Naive thymus-derived CD4-positive, alpha-beta T cell (primary cell): Measurements from ENCODE around the gene FCHO2. TPM values are rescaled to one million over a fixed set of nuclear protein-coding genes. Genes with fewer than 3 reads are reported as not detected.
A peak's percentile ranks its signal among the peaks of the same experiment; 100 is the strongest.

Experiments used
- ATAC-seq: fragments of 150-1000 bp; cut with Tn5 transposase; 2 replicates; pipeline ENCODE4 v1.10.0; 2021; ENCODE audit warnings: mild to moderate bottlenecking, moderate library complexity
- CTCF ChIA-PET: fragments of 350-600 bp; sonication (Branson Sonifier 250); formaldehyde crosslinking; loops from one replicate; lab custom pipeline; 2021; ENCODE audit warnings: antibody characterized with exemption; lab: Charles Lee
- POLR2A ChIA-PET: fragments of 350-600 bp; sonication (Branson Sonifier 250); formaldehyde crosslinking; loops from one replicate; lab custom pipeline; 2021; ENCODE audit warnings: antibody characterized with exemption, inconsistent platforms; lab: Charles Lee
- DNase-seq, 9 donors: peaks; one replicate each; pipeline versions ENCODE4 v3.0.0 to v3.0.0-alpha.2; 2020 to 2022; ENCODE audit warnings: mixed read lengths in 1 of 9
- H3K27ac ChIP-seq: one replicate; pipeline ENCODE4 v1.7.0; 2013; ENCODE audit warnings: mild to moderate bottlenecking, low read depth, low read length, moderate library complexity
- H3K27me3 ChIP-seq, 2 donors: one replicate each; pipeline ENCODE4 v1.7.0; 2013; ENCODE audit warnings: low read length in 2 of 2, mild to moderate bottlenecking in 2 of 2, moderate library complexity in 2 of 2; ENCODE audit not compliant: control insufficient read depth in 2 of 2, insufficient read depth in 2 of 2
- H3K36me3 ChIP-seq, 3 experiments: 1 replicate in 2 of 3; 2 replicates in 1 of 3; pipeline ENCODE4 v1.7.0; 2013; ENCODE audit warnings: low read length in 3 of 3, mild to moderate bottlenecking in 3 of 3, moderate library complexity in 1 of 3; ENCODE audit not compliant: insufficient read depth in 3 of 3, control insufficient read depth in 2 of 3
- H3K4me1 ChIP-seq, 2 donors: one replicate each; pipeline ENCODE4 v1.7.0; 2013; ENCODE audit warnings: low read length in 2 of 2, mild to moderate bottlenecking in 2 of 2, moderate library complexity in 1 of 2; ENCODE audit not compliant: control insufficient read depth in 2 of 2, insufficient read depth in 2 of 2
- H3K4me3 ChIP-seq: 2 replicates; pipeline ENCODE4 v1.7.0; 2013; ENCODE audit warnings: mild to moderate bottlenecking, low read length
- H3K9me3 ChIP-seq, 3 experiments: 1 replicate in 2 of 3; 2 replicates in 1 of 3; pipeline ENCODE4 v1.7.0; 2013; ENCODE audit warnings: low read length in 3 of 3; ENCODE audit not compliant: control insufficient read depth in 2 of 3
- H3K27ac Mint-ChIP-seq, 9 donors: one replicate each; pipeline ENCODE4 v1.8.0; 2020 to 2022; ENCODE audit warnings: mixed read lengths in 9 of 9, mild to moderate bottlenecking in 8 of 9, moderate library complexity in 5 of 9, inconsistent platforms in 2 of 9
- H3K27me3 Mint-ChIP-seq, 5 donors: one replicate each; pipeline ENCODE4 v1.8.0; 2021 to 2022; ENCODE audit warnings: mixed read lengths in 5 of 5, mild to moderate bottlenecking in 1 of 5
- H3K36me3 Mint-ChIP-seq, 5 donors: one replicate each; pipeline ENCODE4 v1.8.0; 2020 to 2022; ENCODE audit warnings: mixed read lengths in 5 of 5, mild to moderate bottlenecking in 3 of 5, inconsistent platforms in 1 of 5
- H3K4me1 Mint-ChIP-seq, 7 donors: one replicate each; pipeline ENCODE4 v1.8.0; 2020 to 2022; ENCODE audit warnings: mixed read lengths in 7 of 7, mild to moderate bottlenecking in 3 of 7, inconsistent platforms in 1 of 7
- H3K4me3 Mint-ChIP-seq, 10 donors: one replicate each; pipeline ENCODE4 v1.8.0; 2020 to 2022; ENCODE audit warnings: mild to moderate bottlenecking in 10 of 10, mixed read lengths in 10 of 10, moderate library complexity in 6 of 10, inconsistent platforms in 2 of 10
- H3K9me3 Mint-ChIP-seq, 11 donors: one replicate each; pipeline ENCODE4 v1.8.0; 2020 to 2022; ENCODE audit warnings: mixed read lengths in 11 of 11, mild to moderate bottlenecking in 4 of 11, inconsistent platforms in 1 of 11, moderate library complexity in 1 of 11
- intact Hi-C, 2 donors: fragments of 100-400 bp; cut with micrococcal nuclease; formaldehyde crosslinking; loops; one replicate each; pipeline ENCODE4 v1.15.1; 2023
- polyA plus RNA-seq, 2 donors: library from polyadenylated mRNA; unstranded; fragments of 300-500 nt; fragmentation: Illumina TruSeq; gene quantifications; one replicate each; pipeline ENCODE4 v1.2.3, GENCODE V29; 2021
- total RNA-seq, 6 experiments: library from RNA in 5 of 6; stranded (reverse) in 5 of 6; gene quantifications; 1 replicate in 5 of 6; 2 replicates in 1 of 6; pipeline ENCODE4 v1.2.3 and lab custom pipeline; 2021 to 2026

FCHO2 gene
- total and polyA plus RNA-seq, 7 experiments from 2014 or later, result 0.30 to 7.1 (median 1.8) TPM

GRCh38 chr5:72951671-72952468 lies 4.0 kb upstream of the FCHO2 start:
- no peaks in the 10 kb centered on the region for H3K36me3 ChIP-seq
- H3K4me1 ChIP-seq, result peaks cover 5 to 11% of the 10 kb centered on the region in 2 donors
- peaks cover 0 to 3% of the 10 kb centered on the region in 2 donors for H3K27me3 ChIP-seq
- ChIA-PET POLR2A (no interaction called here), CTCF (no interaction called here)
- DNase-seq, result no peak
- Mint-ChIP-seq H3K9me3 (peaks cover 0 to 3% (median 0%) of the 10 kb centered on the region in 11 donors), H3K4me1 (peaks cover 8 to 15% (median 9%) of the 10 kb centered on the region in 7 donors), H3K27ac (no peak overlapping the region), H3K27me3 (peaks cover 26 to 54% (median 38%) of the 10 kb centered on the region in 5 donors), H3K4me3 (no peak overlapping the region), H3K36me3 (no peaks in the 10 kb centered on the region)
- H3K9me3 ChIP-seq, result no peaks in the 10 kb centered on the region
- intact Hi-C loops, result loop anchor here (10.0 kb wide), 2 partner anchors 543 to 583 kb away; partner anchors contain the start of gene BTF3 (in 1 of the 2)
- H3K27ac ChIP-seq, result no peak overlapping the region
- ATAC-seq, result no peak
- H3K4me3 ChIP-seq, result no peak overlapping the region

DNA sequence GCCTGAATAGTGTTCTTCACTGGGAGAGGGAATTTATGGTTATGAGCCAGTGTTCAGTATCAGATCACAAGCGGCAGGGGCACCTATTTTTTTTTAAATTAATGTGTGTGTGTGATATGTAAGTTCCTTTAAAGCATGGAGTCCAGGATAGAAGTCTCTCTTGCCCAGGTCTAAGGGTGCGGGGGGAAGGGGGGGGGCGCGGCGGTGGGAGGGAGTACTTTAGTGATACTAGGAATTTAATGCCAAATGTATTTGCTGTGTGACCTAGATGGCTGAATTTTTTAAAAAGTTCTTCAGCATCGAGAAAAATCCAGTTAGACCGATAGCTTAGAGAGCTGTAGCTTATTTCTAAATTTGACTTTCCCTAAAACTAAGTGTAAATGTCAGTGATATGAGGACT lies 1.5 kb upstream of the FCHO2 start:
- ChIA-PET CTCF (no interaction called here), POLR2A (interaction anchor here (0.6 kb wide), 1 partner anchor 143 kb away, joined by 3 read pairs; no protein-coding TSS in a partner anchor)
- DNase-seq, result no peak
- Histone ChIP-seq H3K4me3 (no peak overlapping the region), H3K9me3 (no peaks in the 10 kb centered on the region), H3K36me3 (no peaks in the 10 kb centered on the region), H3K27me3 (peaks cover 3 to 4% of the 10 kb centered on the region in 2 donors), H3K27ac (no peak overlapping the region), H3K4me1 (peaks cover 5 to 12% of the 10 kb centered on the region in 2 donors)
- H3K9me3 Mint-ChIP-seq, result peaks cover 0 to 12% (median 0%) of the 10 kb centered on the region in 11 donors
- peaks cover 35 to 64% (median 49%) of the 10 kb centered on the region in 5 donors for H3K27me3 Mint-ChIP-seq
- no peak for ATAC-seq
- intact Hi-C loops, result loop anchor here (2.0 to 10.0 kb wide), 5 partner anchors 106 to 580 kb away; partner anchors contain the start of genes BTF3 (in 1 of the 2) and TNPO1 (in 1 of the 2)
- peaks cover 10 to 19% (median 12%) of the 10 kb centered on the region in 7 donors for H3K4me1 Mint-ChIP-seq
- H3K27ac Mint-ChIP-seq, result peak overlapping the region in 1 of 9 donors; percentile 10
- H3K4me3 Mint-ChIP-seq, result peak overlapping the region in 7 of 10 donors; percentile 0 to 95 (median 93)
- H3K36me3 Mint-ChIP-seq, result no peaks in the 10 kb centered on the region

DNA sequence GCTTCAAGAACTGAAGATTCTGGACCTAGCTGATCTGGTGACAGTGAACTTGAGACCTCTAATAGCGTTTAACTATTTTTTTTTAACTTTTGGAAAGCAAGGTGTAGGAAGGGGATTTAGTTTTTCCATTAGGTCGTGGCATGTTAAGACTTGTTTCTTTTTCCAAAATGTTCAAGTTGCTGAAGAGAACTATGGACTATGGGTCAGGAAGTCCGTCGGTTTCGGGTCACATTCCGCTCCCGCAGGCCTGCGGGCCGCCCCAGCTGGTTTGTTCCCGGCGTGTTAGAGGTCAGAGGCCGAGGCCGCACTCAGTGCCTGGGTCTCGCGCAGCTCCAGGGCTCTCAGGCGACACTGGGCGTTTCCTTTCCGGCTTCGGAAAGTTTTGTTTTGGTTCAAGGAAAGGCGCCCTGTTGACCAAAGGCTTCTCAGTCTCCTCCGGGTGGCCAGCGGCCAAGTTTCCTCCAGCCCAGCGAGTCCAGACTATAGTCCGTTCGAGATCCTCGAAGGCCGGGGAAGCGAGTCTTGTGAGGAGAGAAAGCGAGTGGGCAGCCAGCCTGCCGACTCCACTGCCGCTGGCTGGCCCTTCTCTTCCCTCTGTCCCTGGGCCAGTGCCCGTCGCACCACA lies 586 bp upstream of the FCHO2 start:
- H3K27me3 ChIP-seq, result peaks cover 3 to 4% of the 10 kb centered on the region in 2 donors
- no peak overlapping the region for H3K27ac ChIP-seq
- Mint-ChIP-seq H3K4me1 (peaks cover 10 to 19% (median 13%) of the 10 kb centered on the region in 7 donors), H3K36me3 (no peaks in the 10 kb centered on the region), H3K9me3 (peaks cover 0 to 12% (median 0%) of the 10 kb centered on the region in 11 donors), H3K4me3 (peak overlapping the region; percentile 90 to 95 (median 93)), H3K27me3 (peaks cover 43 to 68% (median 55%) of the 10 kb centered on the region in 5 donors), H3K27ac (peak overlapping the region in 8 of 9 donors; percentile 47 to 92 (median 80))
- peaks cover 5 to 12% of the 10 kb centered on the region in 2 donors for H3K4me1 ChIP-seq
- ChIA-PET CTCF (no interaction called here), POLR2A (interaction anchor here (0.6 kb wide), 1 partner anchor 144 kb away, joined by 3 read pairs; no protein-coding TSS in a partner anchor)
- ATAC-seq (peak; percentile 17), DNase-seq (peak in 3 of 9 donors; percentile 1 to 5 (median 2))
- intact Hi-C loops, result loop anchor here (1.0 to 10.0 kb wide), 14 partner anchors 106 to 648 kb away; partner anchors contain the start of genes BTF3 (in 2 of the 2), ANKRA2 (in 1 of the 2), MRPS27 (in 1 of the 2) and PTCD2 (in 1 of the 2)
- H3K4me3 ChIP-seq, result peak overlapping the region; percentile 85
- no peaks in the 10 kb centered on the region for H3K9me3 ChIP-seq
- H3K36me3 ChIP-seq, result no peaks in the 10 kb centered on the region

DNA sequence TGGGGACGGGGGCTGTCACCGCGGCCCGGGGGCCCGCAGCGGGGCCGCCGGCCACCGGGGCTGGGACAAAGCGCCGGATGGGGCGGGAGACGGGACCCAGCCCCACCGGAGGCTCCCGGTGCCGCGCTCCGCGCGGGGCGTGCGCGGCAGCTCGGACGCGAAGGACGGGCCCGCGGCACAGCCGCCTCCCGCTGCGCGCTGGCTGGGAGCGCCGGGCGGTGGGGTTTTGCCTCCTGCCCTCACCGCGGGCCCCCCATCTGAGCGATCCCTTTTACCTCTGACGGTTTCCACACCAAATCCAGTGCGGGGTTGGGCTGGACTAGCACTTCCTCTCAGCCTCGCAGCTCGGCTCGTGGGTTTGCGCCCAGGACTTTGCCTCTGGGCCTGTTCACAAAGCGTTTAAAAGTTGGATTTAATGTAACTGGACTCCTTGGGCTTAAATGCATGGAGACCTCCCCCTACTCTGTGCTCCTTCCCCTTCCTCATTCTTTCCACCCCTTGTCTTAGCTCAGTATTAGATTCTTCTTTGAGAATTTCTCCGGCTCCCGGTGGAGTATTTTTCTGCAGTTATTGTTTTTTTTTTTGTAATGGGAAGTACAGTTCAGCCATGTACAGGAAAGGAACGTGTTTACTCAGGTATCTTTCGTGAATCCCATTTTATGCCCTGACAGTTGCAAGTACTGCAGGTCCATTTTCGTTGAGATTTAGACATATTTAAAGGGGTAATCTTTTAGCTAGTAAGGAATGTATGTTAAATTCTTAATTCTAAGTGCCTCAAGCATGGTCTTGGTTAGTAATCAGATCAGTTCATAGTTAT lies 691 bp downstream of the FCHO2 start:
- peaks cover 43 to 65% (median 52%) of the 10 kb centered on the region in 5 donors for H3K27me3 Mint-ChIP-seq

DNA sequence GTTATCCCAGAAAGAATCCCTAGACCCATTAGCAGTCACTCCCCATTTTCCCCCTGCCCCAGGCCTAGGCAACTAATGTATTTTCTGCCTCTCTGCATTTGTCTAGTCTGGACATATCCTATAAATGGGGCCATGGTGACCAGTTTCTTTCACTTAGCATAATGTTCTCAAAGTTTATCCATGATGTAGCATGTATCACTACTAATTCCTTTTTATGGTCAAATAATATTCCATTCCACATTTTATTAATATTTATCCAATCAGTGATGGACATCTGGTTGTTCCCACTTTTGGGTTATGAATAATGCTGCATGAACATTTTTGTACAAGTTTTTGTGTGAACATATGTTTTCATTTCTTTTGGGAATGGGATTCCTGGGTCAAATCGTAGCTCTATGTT lies 1.5 kb downstream of the FCHO2 start:
- Mint-ChIP-seq H3K36me3 (no peaks in the 10 kb centered on the region), H3K4me1 (peaks cover 10 to 19% (median 13%) of the 10 kb centered on the region in 7 donors), H3K4me3 (peak overlapping the region; percentile 39 to 95 (median 88)), H3K9me3 (peaks cover 0 to 12% (median 0%) of the 10 kb centered on the region in 11 donors), H3K27ac (no peak overlapping the region), H3K27me3 (peaks cover 38 to 64% (median 53%) of the 10 kb centered on the region in 5 donors)
- Histone ChIP-seq H3K4me3 (no peak overlapping the region), H3K4me1 (peaks cover 5 to 12% of the 10 kb centered on the region in 2 donors), H3K36me3 (no peaks in the 10 kb centered on the region), H3K9me3 (no peaks in the 10 kb centered on the region), H3K27me3 (peaks cover 3 to 4% of the 10 kb centered on the region in 2 donors), H3K27ac (no peak overlapping the region)
- intact Hi-C loops, result loop anchor here (2.0 to 10.0 kb wide), 8 partner anchors 430 to 650 kb away; partner anchors contain the start of genes ANKRA2 (in 1 of the 2), BTF3 (in 1 of the 2), MRPS27 (in 1 of the 2) and PTCD2 (in 1 of the 2)
- CTCF ChIA-PET, result no interaction called here
- ATAC-seq (no peak), DNase-seq (no peak)
- POLR2A ChIA-PET, result interaction anchor here (1.2 kb wide), 1 partner anchor 109 kb away, joined by 4 read pairs; no protein-coding TSS in a partner anchor

More for the DNA sequence above, 691 bp downstream of the FCHO2 start:
- CTCF ChIA-PET, result interaction anchor here (0.9 kb wide), 1 partner anchor 9 kb away, joined by 4 read pairs; no protein-coding TSS in a partner anchor
- peaks cover 3 to 4% of the 10 kb centered on the region in 2 donors for H3K27me3 ChIP-seq
- H3K4me1 ChIP-seq, result peaks cover 5 to 12% of the 10 kb centered on the region in 2 donors
- Mint-ChIP-seq H3K4me1 (peaks cover 10 to 19% (median 13%) of the 10 kb centered on the region in 7 donors), H3K36me3 (no peaks in the 10 kb centered on the region), H3K9me3 (peaks cover 0 to 12% (median 0%) of the 10 kb centered on the region in 11 donors), H3K4me3 (peak overlapping the region; percentile 83 to 95 (median 93)), H3K27ac (peak overlapping the region in 8 of 9 donors; percentile 11 to 80 (median 50))
- POLR2A ChIA-PET, result interaction anchor here (1.2 kb wide), 1 partner anchor 109 kb away, joined by 4 read pairs; no protein-coding TSS in a partner anchor
- DNase-seq, result peak in 8 of 9 donors; percentile 5 to 52 (median 20)
- H3K27ac ChIP-seq, result no peak overlapping the region
- ATAC-seq, result peak; percentile 30
- H3K9me3 ChIP-seq, result no peaks in the 10 kb centered on the region
- no peaks in the 10 kb centered on the region for H3K36me3 ChIP-seq
- H3K4me3 ChIP-seq, result peak overlapping the region; percentile 85
- intact Hi-C loops, result loop anchor here (1.0 to 10.0 kb wide), 9 partner anchors 139 to 649 kb away; partner anchors contain the start of genes ANKRA2 (in 1 of the 2), BTF3 (in 1 of the 2), MRPS27 (in 1 of the 2) and PTCD2 (in 1 of the 2)
